ENCODE results near the gene GNG5.

- no peak for TF ChIP-seq TCF7L2 (IDR thresholded peaks at IDR 0.05; ENCODE audit: borderline replicate concordance, extremely low read depth, insufficient read depth, insufficient read length)
- TF ChIP-seq, protein P1, sequence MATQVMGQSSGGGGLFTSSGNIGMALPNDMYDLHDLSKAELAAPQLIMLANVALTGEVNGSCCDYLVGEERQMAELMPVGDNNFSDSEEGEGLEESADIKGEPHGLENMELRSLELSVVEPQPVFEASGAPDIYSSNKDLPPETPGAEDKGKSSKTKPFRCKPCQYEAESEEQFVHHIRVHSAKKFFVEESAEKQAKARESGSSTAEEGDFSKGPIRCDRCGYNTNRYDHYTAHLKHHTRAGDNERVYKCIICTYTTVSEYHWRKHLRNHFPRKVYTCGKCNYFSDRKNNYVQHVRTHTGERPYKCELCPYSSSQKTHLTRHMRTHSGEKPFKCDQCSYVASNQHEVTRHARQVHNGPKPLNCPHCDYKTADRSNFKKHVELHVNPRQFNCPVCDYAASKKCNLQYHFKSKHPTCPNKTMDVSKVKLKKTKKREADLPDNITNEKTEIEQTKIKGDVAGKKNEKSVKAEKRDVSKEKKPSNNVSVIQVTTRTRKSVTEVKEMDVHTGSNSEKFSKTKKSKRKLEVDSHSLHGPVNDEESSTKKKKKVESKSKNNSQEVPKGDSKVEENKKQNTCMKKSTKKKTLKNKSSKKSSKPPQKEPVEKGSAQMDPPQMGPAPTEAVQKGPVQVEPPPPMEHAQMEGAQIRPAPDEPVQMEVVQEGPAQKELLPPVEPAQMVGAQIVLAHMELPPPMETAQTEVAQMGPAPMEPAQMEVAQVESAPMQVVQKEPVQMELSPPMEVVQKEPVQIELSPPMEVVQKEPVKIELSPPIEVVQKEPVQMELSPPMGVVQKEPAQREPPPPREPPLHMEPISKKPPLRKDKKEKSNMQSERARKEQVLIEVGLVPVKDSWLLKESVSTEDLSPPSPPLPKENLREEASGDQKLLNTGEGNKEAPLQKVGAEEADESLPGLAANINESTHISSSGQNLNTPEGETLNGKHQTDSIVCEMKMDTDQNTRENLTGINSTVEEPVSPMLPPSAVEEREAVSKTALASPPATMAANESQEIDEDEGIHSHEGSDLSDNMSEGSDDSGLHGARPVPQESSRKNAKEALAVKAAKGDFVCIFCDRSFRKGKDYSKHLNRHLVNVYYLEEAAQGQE (IDR thresholded peaks at IDR 0.05; ENCODE audit: low read depth), result no peak
Observed at GRCh38 chr1:84462118-84462517, 44.3 kb downstream of the GNG5 start.
